Measurements from ENCODE around the gene ARL8A.

Gene ARL8A

GRCh38 chr1:202150187-202150586 lies 5.7 kb upstream of the ARL8A start:
- H3K9me2 ChIP-seq (replicated peaks; ENCODE audit: low read depth, low read length) = no peaks in the 10 kb centered on the region
- no peak overlapping the region for H2AFZ ChIP-seq (ENCODE audit: low read length)
- peaks cover 47% of the 10 kb centered on the region for H3K79me2 ChIP-seq (ENCODE audit: insufficient read depth, low read length)
- peaks cover 75% of the 10 kb centered on the region for H3K36me3 ChIP-seq (ENCODE audit: insufficient read depth, low read length)
- no peak overlapping the region for H3K4me3 ChIP-seq (ENCODE audit: low read length, poor library complexity, severe bottlenecking)
- TF ChIP-seq CTCF (conservative IDR thresholded peaks at IDR 0.05; ENCODE audit: low read length) (no peak), EZH2phosphoT487 (IDR thresholded peaks at IDR 0.05; ENCODE audit: borderline replicate concordance) (no peak)
- no peak overlapping the region for H3K9ac ChIP-seq (ENCODE audit: low read depth, low read length, poor library complexity, severe bottlenecking)
- peaks cover 60% of the 10 kb centered on the region for H4K20me1 ChIP-seq (ENCODE audit: insufficient read depth, low read length, poor library complexity, severe bottlenecking)
- no peaks in the 10 kb centered on the region for H3K27me3 ChIP-seq (ENCODE audit: insufficient read depth, low read length, poor library complexity, severe bottlenecking)
- H3K9me3 ChIP-seq (ENCODE audit: insufficient read depth, low read depth, low read length) = no peaks in the 10 kb centered on the region
- no peak overlapping the region for H3K4me2 ChIP-seq (ENCODE audit: low read depth, low read length, poor library complexity, severe bottlenecking)
- peaks cover 34% of the 10 kb centered on the region for H3K4me1 ChIP-seq (ENCODE audit: insufficient read depth, low read length, poor library complexity, severe bottlenecking)
- H3F3A ChIP-seq (ENCODE audit: low read depth) = peaks cover 23% of the 10 kb centered on the region

- Histone ChIP-seq H3K9me2 (replicated peaks; ENCODE audit: low read depth, low read length) (no peaks in the 10 kb centered on the region), H3K4me1 (ENCODE audit: insufficient read depth, low read length, poor library complexity, severe bottlenecking) (peaks cover 31% of the 10 kb centered on the region), H4K20me1 (ENCODE audit: insufficient read depth, low read length, poor library complexity, severe bottlenecking) (peaks cover 54% of the 10 kb centered on the region), H3K4me2 (ENCODE audit: low read depth, low read length, poor library complexity, severe bottlenecking) (no peak overlapping the region), H3K9ac (ENCODE audit: low read depth, low read length, poor library complexity, severe bottlenecking) (no peak overlapping the region), H3K36me3 (ENCODE audit: insufficient read depth, low read length) (peaks cover 71% of the 10 kb centered on the region), H2AFZ (ENCODE audit: low read length) (no peak overlapping the region), H3F3A (ENCODE audit: low read depth) (peaks cover 22% of the 10 kb centered on the region), H3K9me3 (ENCODE audit: insufficient read depth, low read depth, low read length) (no peaks in the 10 kb centered on the region), H3K79me2 (ENCODE audit: insufficient read depth, low read length) (peaks cover 41% of the 10 kb centered on the region), H3K27me3 (ENCODE audit: insufficient read depth, low read length, poor library complexity, severe bottlenecking) (no peaks in the 10 kb centered on the region), H3K4me3 (ENCODE audit: low read length, poor library complexity, severe bottlenecking) (no peak overlapping the region)
- TF ChIP-seq EZH2phosphoT487 (IDR thresholded peaks at IDR 0.05; ENCODE audit: borderline replicate concordance) = no peak
- no peak for TF ChIP-seq CTCF (conservative IDR thresholded peaks at IDR 0.05; ENCODE audit: low read length)
These were observed 5.0 kb upstream of the ARL8A start for GRCh38 chr1:202149566-202149965.

- H3K9ac ChIP-seq (ENCODE audit: low read depth, low read length, poor library complexity, severe bottlenecking) = no peak overlapping the region
- H3K9me3 ChIP-seq (ENCODE audit: insufficient read depth, low read depth, low read length) = no peaks in the 10 kb centered on the region
- no peaks in the 10 kb centered on the region for H3K27me3 ChIP-seq (ENCODE audit: insufficient read depth, low read length, poor library complexity, severe bottlenecking)
- TF ChIP-seq EZH2phosphoT487 (IDR thresholded peaks at IDR 0.05; ENCODE audit: borderline replicate concordance) = no peak
- TF ChIP-seq CTCF (conservative IDR thresholded peaks at IDR 0.05; ENCODE audit: low read length) = no peak
- H3K4me1 ChIP-seq (ENCODE audit: insufficient read depth, low read length, poor library complexity, severe bottlenecking) = peaks cover 25% of the 10 kb centered on the region
- peaks cover 47% of the 10 kb centered on the region for H4K20me1 ChIP-seq (ENCODE audit: insufficient read depth, low read length, poor library complexity, severe bottlenecking)
- peaks cover 22% of the 10 kb centered on the region for H3F3A ChIP-seq (ENCODE audit: low read depth)
- no peak overlapping the region for H3K4me3 ChIP-seq (ENCODE audit: low read length, poor library complexity, severe bottlenecking)
- no peak overlapping the region for H2AFZ ChIP-seq (ENCODE audit: low read length)
- H3K4me2 ChIP-seq (ENCODE audit: low read depth, low read length, poor library complexity, severe bottlenecking) = no peak overlapping the region
- H3K36me3 ChIP-seq (ENCODE audit: insufficient read depth, low read length) = peaks cover 59% of the 10 kb centered on the region
- peaks cover 37% of the 10 kb centered on the region for H3K79me2 ChIP-seq (ENCODE audit: insufficient read depth, low read length)
- H3K9me2 ChIP-seq (replicated peaks; ENCODE audit: low read depth, low read length) = no peaks in the 10 kb centered on the region
These were observed 3.9 kb upstream of the ARL8A start for GRCh38 chr1:202148391-202148790.

Measured in Loucy (cell line).